KOPT-K1 (cell line): ENCODE data around the gene CAPSL.
"Not testable (repeated sequence)": the region's sequence is repeated elsewhere in the genome, so short reads cannot be mapped to it uniquely, and the experiment has no call there.

Source experiments
- H3K27ac ChIP-seq: fragments of 200-600 bp; sonication (generic); 2 replicates; pipeline ENCODE4 v1.5.1; 2016; ENCODE audit warnings: antibody characterized with exemption, mild to moderate bottlenecking, low read depth, low read length; ENCODE audit not compliant: poor library complexity, severe bottlenecking
- H3K36me3 ChIP-seq: fragments of 200-600 bp; sonication (generic); 2 replicates; pipeline ENCODE4 v1.5.1; 2017; ENCODE audit warnings: antibody characterized with exemption, mild to moderate bottlenecking, low read length, moderate library complexity; ENCODE audit not compliant: insufficient read depth
- H3K9me3 ChIP-seq: fragments of 200-600 bp; sonication (generic); 2 replicates; pipeline ENCODE4 v1.5.1; 2017; ENCODE audit warnings: antibody characterized with exemption, low read length, mild to moderate bottlenecking; ENCODE audit not compliant: insufficient read depth, poor library complexity, severe bottlenecking

The CAPSL gene

DNA sequence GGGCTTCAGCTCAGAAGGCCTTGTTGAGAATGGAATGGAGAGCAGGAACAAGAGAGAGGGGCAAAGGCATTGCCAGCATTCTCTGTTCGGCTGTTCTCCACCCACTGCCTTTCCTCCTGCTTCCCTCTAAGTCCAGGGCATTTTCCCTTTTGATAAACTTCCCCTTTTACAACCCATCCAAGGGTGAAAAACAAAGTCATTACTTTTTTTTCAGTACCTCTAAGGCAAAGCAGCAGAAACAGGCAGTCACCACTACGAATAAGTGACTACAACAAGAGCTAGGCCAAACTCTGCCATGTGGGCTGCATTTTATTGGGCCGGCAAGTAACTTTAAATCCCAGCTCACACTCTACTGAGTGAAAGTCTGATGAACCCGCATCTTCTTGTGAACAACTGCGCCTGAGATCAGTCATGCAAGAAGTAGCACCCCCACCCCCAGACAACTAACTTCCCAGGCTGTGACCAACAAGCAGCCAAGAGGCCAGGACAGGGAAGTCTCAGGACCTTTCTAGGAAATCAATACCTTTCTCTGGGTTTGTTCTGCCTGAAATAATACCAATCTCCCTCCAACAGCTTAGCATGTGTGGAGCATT lies 68.6 kb downstream of the CAPSL start:
- no peak overlapping the region for H3K27ac ChIP-seq
- no peaks in the 10 kb centered on the region for H3K36me3 ChIP-seq
- H3K9me3 ChIP-seq: peaks cover 5% of the 10 kb centered on the region

DNA sequence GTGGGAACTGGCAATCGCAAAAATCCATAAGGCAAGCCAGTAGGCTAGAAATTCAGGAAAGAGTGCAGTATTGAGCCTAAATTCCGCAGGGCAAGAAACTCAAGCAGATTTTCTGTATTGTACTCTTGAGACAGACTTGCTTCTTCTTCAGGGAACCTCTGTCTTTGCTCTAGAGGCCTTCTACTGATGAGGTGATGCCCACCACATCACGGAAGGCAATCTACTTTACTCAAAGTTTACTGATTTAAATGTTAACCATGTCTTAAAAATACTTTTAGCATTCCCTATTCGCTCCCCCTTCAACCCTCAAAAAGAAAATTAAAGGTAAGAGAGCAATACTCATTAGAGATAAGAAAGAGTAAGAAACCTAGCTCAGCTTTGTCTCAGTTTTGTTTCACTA lies 70.4 kb downstream of the CAPSL start:
- H3K27ac ChIP-seq: no peak overlapping the region
- H3K36me3 ChIP-seq: no peaks in the 10 kb centered on the region
- H3K9me3 ChIP-seq: peaks cover 5% of the 10 kb centered on the region

DNA sequence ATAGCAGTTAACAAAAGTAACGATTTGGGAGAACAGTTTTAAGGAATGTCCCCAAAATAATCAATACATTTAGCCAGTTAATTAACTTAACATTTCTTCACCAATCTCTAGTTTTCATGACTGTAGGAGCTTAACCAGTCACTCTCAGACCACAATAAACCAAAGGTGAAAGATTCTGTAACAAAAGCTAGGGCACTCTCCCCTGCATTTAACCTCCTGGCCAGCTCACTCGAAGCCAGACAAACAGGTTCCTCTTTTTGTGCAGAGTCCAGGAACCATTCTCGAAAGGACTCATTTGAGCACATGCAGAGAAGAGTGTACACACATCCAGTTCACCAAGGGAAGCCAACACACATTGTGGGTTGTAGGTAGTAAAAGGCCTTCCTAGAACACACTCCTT lies 75.3 kb downstream of the CAPSL start:
- Histone ChIP-seq H3K9me3 (no peaks in the 10 kb centered on the region), H3K27ac (no peak overlapping the region), H3K36me3 (no peaks in the 10 kb centered on the region)

GRCh38 chr5:35862126-35862525 lies 76.3 kb downstream of the CAPSL start:
- H3K9me3 ChIP-seq: no peaks in the 10 kb centered on the region
- no peaks in the 10 kb centered on the region for H3K36me3 ChIP-seq
- no peak overlapping the region for H3K27ac ChIP-seq

DNA sequence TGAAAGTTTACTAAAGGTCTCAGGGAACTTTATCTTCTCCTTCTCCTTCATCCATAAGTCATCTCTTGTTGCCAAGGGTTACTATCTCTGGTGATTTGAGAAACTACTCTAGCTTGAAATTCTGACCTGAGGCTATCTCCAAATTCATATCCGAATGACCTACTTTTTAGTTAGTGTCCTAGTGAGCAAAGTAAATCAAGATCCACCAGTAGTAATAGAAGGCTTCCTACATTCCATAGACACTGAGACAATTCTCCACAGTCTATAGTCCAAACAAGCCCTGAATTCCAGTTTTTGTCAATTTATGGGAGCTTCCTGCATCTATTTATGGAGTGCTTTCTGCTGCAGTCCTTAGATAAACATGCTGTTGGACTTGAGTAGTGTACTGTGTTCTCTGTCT lies 76.7 kb downstream of the CAPSL start:
- Histone ChIP-seq H3K9me3 (no peaks in the 10 kb centered on the region), H3K36me3 (no peaks in the 10 kb centered on the region), H3K27ac (no peak overlapping the region)

GRCh38 chr5:35860686-35861085 lies 77.7 kb downstream of the CAPSL start:
- H3K27ac ChIP-seq: no peak overlapping the region
- no peaks in the 10 kb centered on the region for H3K9me3 ChIP-seq
- H3K36me3 ChIP-seq: no peaks in the 10 kb centered on the region

DNA sequence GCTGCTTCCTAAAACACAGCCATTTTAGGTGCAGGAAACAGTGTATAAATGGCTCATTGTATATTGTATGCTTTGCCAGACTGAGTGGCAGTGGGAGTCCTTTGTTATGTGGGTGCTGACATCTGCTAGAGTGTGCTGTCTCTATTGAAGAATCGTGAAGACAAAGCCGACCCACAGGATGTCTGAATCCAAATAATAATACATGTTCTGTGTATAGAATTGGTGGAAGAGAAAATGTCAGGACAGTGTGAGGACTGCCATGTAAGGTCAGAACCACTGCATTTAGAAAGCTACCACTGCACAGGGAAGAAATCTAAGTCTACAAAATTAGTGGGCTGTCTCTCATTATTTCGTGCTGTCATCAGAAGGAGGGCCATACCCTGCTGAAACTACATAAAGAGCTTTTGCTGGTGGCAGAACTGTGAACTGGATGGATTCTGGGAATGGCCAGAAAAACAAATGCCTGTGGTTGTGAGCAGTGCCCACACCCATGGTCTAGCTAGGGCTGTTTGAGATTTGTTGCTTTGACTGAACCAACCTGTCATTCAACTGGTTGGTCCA lies 79.2 kb downstream of the CAPSL start:
- Histone ChIP-seq H3K27ac (peak overlapping the region; percentile 7), H3K9me3 (no peaks in the 10 kb centered on the region), H3K36me3 (no peaks in the 10 kb centered on the region)

DNA sequence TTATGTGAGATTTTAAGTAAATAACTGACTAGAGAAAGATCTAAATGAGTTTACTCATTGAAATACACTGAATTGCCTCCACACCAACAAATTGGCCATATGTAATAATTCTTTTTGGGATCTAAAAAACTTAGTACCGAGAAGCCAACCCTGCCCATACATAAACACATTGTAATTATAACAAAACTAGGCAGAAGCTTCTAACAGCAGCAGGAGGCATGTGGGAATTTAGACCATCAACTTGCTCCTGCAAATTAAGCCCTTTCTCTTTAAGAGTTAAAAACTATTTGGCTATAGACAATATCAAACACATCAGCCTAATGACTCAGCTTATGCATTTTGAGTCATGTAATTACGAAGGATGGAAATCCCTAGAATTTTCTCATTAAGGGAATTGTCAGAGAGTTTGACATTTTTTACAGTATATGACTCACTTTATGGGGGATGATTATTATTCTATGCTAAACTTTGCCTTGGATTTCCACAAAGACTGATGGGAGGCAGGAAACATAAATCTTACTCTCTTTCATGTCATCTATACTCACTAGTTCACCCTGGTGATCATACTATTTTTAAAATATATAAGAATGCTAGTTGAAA lies 80.7 kb downstream of the CAPSL start:
- Histone ChIP-seq H3K9me3 (no peaks in the 10 kb centered on the region), H3K27ac (peak overlapping the region; percentile 54), H3K36me3 (no peaks in the 10 kb centered on the region)

DNA sequence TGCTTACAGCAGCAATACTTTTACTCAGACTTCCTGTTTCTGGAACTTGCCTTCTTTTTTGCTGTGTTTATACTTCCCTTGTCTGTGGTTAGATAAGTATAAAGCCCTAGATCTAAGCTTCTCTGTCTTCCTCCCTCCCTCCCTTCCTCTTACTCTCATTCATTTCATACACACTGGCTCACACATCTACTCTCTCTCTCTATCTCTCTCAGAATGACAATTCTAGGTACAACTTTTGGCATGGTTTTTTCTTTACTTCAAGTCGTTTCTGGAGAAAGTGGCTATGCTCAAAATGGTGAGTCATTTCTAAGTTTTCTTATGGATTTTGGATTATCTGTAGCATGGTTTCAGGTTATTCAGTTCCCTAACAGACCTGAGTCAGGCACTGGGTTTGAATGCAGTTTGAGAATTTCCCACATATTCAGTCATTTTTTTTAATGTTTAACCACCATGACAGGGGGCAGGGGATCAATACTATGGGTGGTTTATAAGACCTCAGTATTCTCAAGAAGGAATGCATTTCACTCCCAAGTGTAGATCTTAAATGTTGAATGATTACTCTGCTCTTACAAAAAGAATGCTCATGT lies 81.6 kb downstream of the CAPSL start, which contains the start of gene IL7R:
Gene IL7R, plus strand, starts transcription at position 127 of the 587 bp plus-strand sequence. Its CDS starts 87 bp downstream, at position 214.
- Histone ChIP-seq H3K27ac (peak within 1 kb of the TSS; percentile 54), H3K9me3 (no peaks in the 10 kb centered on the region), H3K36me3 (no peaks in the 10 kb centered on the region)

DNA sequence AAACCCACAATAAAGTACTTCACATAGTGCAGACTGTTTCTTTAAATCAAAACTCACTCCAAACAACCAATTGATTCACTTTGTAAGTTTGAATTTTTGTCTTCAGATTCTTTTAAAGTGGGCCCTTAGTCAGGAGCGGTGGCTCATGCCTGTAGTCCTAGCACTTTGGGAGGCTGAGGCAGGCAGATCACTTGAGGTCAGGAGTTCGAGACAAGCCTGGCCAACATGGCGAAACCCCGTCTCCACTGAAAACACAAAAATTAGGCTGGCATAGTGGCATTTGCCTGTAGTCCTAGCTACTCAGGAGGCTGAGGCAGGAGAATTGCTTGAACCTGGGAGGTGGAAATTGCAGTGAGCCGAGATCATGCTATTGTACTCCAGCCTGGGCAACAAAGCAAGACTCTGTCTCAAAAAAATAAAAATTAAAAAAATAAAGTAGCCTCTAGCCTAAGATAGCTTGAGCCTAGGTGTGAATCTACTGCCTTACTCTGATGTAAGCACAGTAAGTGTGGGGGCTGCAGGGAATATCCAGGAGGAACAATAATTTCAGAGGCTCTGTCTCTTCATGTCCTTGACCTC lies 82.1 kb downstream of the CAPSL start:
- peak overlapping the region; percentile 54 for H3K27ac ChIP-seq
- H3K9me3 ChIP-seq, H3K36me3 ChIP-seq: not testable (repeated sequence)

GRCh38 chr5:35855187-35855586 lies 83.2 kb downstream of the CAPSL start:
- no peaks in the 10 kb centered on the region for H3K36me3 ChIP-seq
- no peak overlapping the region for H3K27ac ChIP-seq
- H3K9me3 ChIP-seq: no peaks in the 10 kb centered on the region
